Measurements from ENCODE around the gene NRK. TPM values are rescaled to one million over a fixed set of nuclear protein-coding genes. Genes with fewer than 3 reads are reported as not detected.

The NRK gene
- total and polyA plus RNA-seq, 2 of the 4 experiments (the other 2 are of a cell fraction), result 0.92 to 2.7 TPM

GRCh38 chrX:105973387-105973739 is 151.0 kb downstream of the NRK start:
- dilution Hi-C loops (cut with HindIII; ENCODE audit: low sequenced_read_pairs, unreplicated experiment), result no loop called here
- DNase-seq, result no peak
- Histone ChIP-seq H4K91ac (ENCODE audit: insufficient read depth, low read depth, low read length) (no peak overlapping the region), H3K4me1 (ENCODE audit: control insufficient read depth, insufficient read depth, low read length) (no peaks in the 10 kb centered on the region), H3K9ac (ENCODE audit: low read depth, low read length) (no peak overlapping the region), H3K36me3 (ENCODE audit: control insufficient read depth, insufficient read depth, low read length) (no peaks in the 10 kb centered on the region), H3K27me3 (ENCODE audit: control insufficient read depth, insufficient read depth, low read length) (no peaks in the 10 kb centered on the region), H2BK5ac (ENCODE audit: low read depth, low read length, poor library complexity, severe bottlenecking) (no peak overlapping the region), H4K8ac (ENCODE audit: low read depth in 2 of 2, low read length in 2 of 2) (no peak overlapping the region), H3K79me1 (ENCODE audit: low read depth in 1 of 2, low read length in 2 of 2) (no peaks in the 10 kb centered on the region), H2AFZ (replicated peaks; ENCODE audit: low read length, poor library complexity) (no peak overlapping the region), H3K23ac (ENCODE audit: low read depth, low read length) (no peak overlapping the region), H2AK9ac (replicated peaks; ENCODE audit: low read depth, low read length, poor library complexity) (no peak overlapping the region), H3K18ac (ENCODE audit: low read depth, low read length) (no peak overlapping the region), H2BK20ac (ENCODE audit: low read depth, low read length) (no peak overlapping the region), H3K4me3 (ENCODE audit: insufficient read depth, low read depth, low read length) (no peak overlapping the region), H2AK5ac (ENCODE audit: low read depth, low read length) (no peak overlapping the region), H3K14ac (replicated peaks; ENCODE audit: low read depth, low read length) (no peak overlapping the region), H3K9me1 (ENCODE audit: insufficient read depth, low read length) (no peaks in the 10 kb centered on the region), H3K9me3 (ENCODE audit: control insufficient read depth, insufficient read depth, low read length) (no peaks in the 10 kb centered on the region), H3K4me2 (ENCODE audit: low read depth, low read length) (no peak overlapping the region), H2BK15ac (ENCODE audit: low read depth, low read length) (no peak overlapping the region), H2BK120ac (ENCODE audit: low read depth, low read length) (no peak overlapping the region), H3K4ac (ENCODE audit: low read depth, low read length) (no peak overlapping the region), H4K5ac (ENCODE audit: low read depth, low read length) (no peak overlapping the region), H4K20me1 (ENCODE audit: insufficient read depth, low read length) (no peaks in the 10 kb centered on the region), H3K27ac (ENCODE audit: insufficient read depth, low read length) (no peak overlapping the region), H3K56ac (ENCODE audit: extremely low read depth, insufficient read depth, low read length) (no peak overlapping the region)
- BruUV-seq (replicated peaks), result no TSS peak
- no peak for TF ChIP-seq RAD21 (IDR thresholded peaks at IDR 0.05; ENCODE audit: low read length)
- no peak for TF ChIP-seq CHD1 (IDR thresholded peaks at IDR 0.05; ENCODE audit: low read depth, low read length)
- TF ChIP-seq, protein P1, sequence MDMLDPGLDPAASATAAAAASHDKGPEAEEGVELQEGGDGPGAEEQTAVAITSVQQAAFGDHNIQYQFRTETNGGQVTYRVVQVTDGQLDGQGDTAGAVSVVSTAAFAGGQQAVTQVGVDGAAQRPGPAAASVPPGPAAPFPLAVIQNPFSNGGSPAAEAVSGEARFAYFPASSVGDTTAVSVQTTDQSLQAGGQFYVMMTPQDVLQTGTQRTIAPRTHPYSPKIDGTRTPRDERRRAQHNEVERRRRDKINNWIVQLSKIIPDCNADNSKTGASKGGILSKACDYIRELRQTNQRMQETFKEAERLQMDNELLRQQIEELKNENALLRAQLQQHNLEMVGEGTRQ (IDR thresholded peaks at IDR 0.05; ENCODE audit: low read depth, low read length), result no peak
- TF ChIP-seq BHLHE40 (IDR thresholded peaks at IDR 0.05; ENCODE audit: low read depth, low read length), result no peak
- no peak for TF ChIP-seq NFE2L2 (IDR thresholded peaks at IDR 0.05; ENCODE audit: low read depth, low read length)
- TF ChIP-seq, protein P2, sequence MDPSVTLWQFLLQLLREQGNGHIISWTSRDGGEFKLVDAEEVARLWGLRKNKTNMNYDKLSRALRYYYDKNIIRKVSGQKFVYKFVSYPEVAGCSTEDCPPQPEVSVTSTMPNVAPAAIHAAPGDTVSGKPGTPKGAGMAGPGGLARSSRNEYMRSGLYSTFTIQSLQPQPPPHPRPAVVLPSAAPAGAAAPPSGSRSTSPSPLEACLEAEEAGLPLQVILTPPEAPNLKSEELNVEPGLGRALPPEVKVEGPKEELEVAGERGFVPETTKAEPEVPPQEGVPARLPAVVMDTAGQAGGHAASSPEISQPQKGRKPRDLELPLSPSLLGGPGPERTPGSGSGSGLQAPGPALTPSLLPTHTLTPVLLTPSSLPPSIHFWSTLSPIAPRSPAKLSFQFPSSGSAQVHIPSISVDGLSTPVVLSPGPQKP (IDR thresholded peaks at IDR 0.05; ENCODE audit: borderline replicate concordance, low read depth, low read length), result no peak
- TF ChIP-seq RFX5 (IDR thresholded peaks at IDR 0.05; ENCODE audit: low read depth, low read length), result no peak
- no peak for TF ChIP-seq MXI1 (IDR thresholded peaks at IDR 0.05; ENCODE audit: borderline replicate concordance, low read depth, low read length)
- TF ChIP-seq, protein P3, sequence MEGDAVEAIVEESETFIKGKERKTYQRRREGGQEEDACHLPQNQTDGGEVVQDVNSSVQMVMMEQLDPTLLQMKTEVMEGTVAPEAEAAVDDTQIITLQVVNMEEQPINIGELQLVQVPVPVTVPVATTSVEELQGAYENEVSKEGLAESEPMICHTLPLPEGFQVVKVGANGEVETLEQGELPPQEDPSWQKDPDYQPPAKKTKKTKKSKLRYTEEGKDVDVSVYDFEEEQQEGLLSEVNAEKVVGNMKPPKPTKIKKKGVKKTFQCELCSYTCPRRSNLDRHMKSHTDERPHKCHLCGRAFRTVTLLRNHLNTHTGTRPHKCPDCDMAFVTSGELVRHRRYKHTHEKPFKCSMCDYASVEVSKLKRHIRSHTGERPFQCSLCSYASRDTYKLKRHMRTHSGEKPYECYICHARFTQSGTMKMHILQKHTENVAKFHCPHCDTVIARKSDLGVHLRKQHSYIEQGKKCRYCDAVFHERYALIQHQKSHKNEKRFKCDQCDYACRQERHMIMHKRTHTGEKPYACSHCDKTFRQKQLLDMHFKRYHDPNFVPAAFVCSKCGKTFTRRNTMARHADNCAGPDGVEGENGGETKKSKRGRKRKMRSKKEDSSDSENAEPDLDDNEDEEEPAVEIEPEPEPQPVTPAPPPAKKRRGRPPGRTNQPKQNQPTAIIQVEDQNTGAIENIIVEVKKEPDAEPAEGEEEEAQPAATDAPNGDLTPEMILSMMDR (conservative IDR thresholded peaks at IDR 0.05; ENCODE audit: low read depth, low read length), result no peak
- TF ChIP-seq SMC3 (IDR thresholded peaks at IDR 0.05; ENCODE audit: low read depth, low read length), result no peak
- no peak for TF ChIP-seq MAZ (IDR thresholded peaks at IDR 0.05; ENCODE audit: borderline replicate concordance, low read depth, low read length)
- no peak for TF ChIP-seq RCOR1 (IDR thresholded peaks at IDR 0.05; ENCODE audit: insufficient replicate concordance, low read length)
- intact Hi-C loops (cut with micrococcal nuclease), result no loop called here
- in situ Hi-C loops (cut with MboI; ENCODE audit: low sequenced_read_pairs), result no loop called here
- POLR2A ChIA-PET (ENCODE audit: unreplicated experiment), result no interaction called here
- ATAC-seq (ENCODE audit: low read depth), result no peak
- CTCF ChIA-PET, result no interaction called here
- WGBS, 2 experiments (ENCODE audit: extremely low coverage in 2 of 2, insufficient read length in 1 of 2), result no CpG with 5 or more reads among the region's 3 CpGs
